Measurements from ENCODE around the gene VPS45.

VPS45 gene

GRCh38 chr1:150115121-150115520, 47.5 kb downstream of the VPS45 start:
- no peaks in the 10 kb centered on the region for H3K27me3 ChIP-seq (replicated peaks)
- no peak for TF ChIP-seq CTCF (IDR thresholded peaks at IDR 0.05; ENCODE audit: low read depth, low read length, missing control alignments)
- DNase-seq, result no peak
- H3K4me3 ChIP-seq (ENCODE audit: low read depth, low read length), result no peak overlapping the region
- no peaks in the 10 kb centered on the region for H3K36me3 ChIP-seq (replicated peaks)
- in situ Hi-C loops (cut with HindIII; ENCODE audit: low pct_ligation_motif_present, low sequenced_read_pairs), result no loop called here
- no peak overlapping the region for H3K27ac ChIP-seq

- in situ Hi-C loops (cut with HindIII; ENCODE audit: low pct_ligation_motif_present, low sequenced_read_pairs), result no loop called here
- no peak overlapping the region for H3K27ac ChIP-seq
- DNase-seq, result no peak
Observed at GRCh38 chr1:150118716-150119115, 51.1 kb downstream of the VPS45 start.

GRCh38 chr1:150121236-150121862, 53.8 kb downstream of the VPS45 start:
- in situ Hi-C loops (cut with HindIII; ENCODE audit: low pct_ligation_motif_present, low sequenced_read_pairs), result no loop called here
- H3K36me3 ChIP-seq (replicated peaks), result no peaks in the 10 kb centered on the region
- no peaks in the 10 kb centered on the region for H3K27me3 ChIP-seq (replicated peaks)
- no peak for TF ChIP-seq CTCF (IDR thresholded peaks at IDR 0.05; ENCODE audit: low read depth, low read length, missing control alignments)
- H3K27ac ChIP-seq, result peak overlapping the region; percentile 49
- DNase-seq, result no peak
- H3K4me3 ChIP-seq (ENCODE audit: low read depth, low read length), result no peak overlapping the region

More at GRCh38 chr1:150118716-150119115, 51.1 kb downstream of the VPS45 start:
- no peak overlapping the region for H3K4me3 ChIP-seq (ENCODE audit: low read depth, low read length)
- H3K36me3 ChIP-seq (replicated peaks), result no peaks in the 10 kb centered on the region
- no peaks in the 10 kb centered on the region for H3K27me3 ChIP-seq (replicated peaks)
- no peak for TF ChIP-seq CTCF (IDR thresholded peaks at IDR 0.05; ENCODE audit: low read depth, low read length, missing control alignments)

GRCh38 chr1:150126811-150127210, 59.2 kb downstream of the VPS45 start:
- in situ Hi-C loops (cut with HindIII; ENCODE audit: low pct_ligation_motif_present, low sequenced_read_pairs), result no loop called here
- no peak for DNase-seq
- H3K27me3 ChIP-seq (replicated peaks), result no peaks in the 10 kb centered on the region
- no peak for TF ChIP-seq CTCF (IDR thresholded peaks at IDR 0.05; ENCODE audit: low read depth, low read length, missing control alignments)
- H3K36me3 ChIP-seq (replicated peaks), result no peaks in the 10 kb centered on the region
- no peak overlapping the region for H3K27ac ChIP-seq
- H3K4me3 ChIP-seq (ENCODE audit: low read depth, low read length), result no peak overlapping the region

GRCh38 chr1:150127464-150127863, 59.9 kb downstream of the VPS45 start:
- in situ Hi-C loops (cut with HindIII; ENCODE audit: low pct_ligation_motif_present, low sequenced_read_pairs), result no loop called here

More at GRCh38 chr1:150127464-150127863, 59.9 kb downstream of the VPS45 start:
- H3K4me3 ChIP-seq (ENCODE audit: low read depth, low read length), result no peak overlapping the region
- H3K27me3 ChIP-seq (replicated peaks), result no peaks in the 10 kb centered on the region
- TF ChIP-seq CTCF (IDR thresholded peaks at IDR 0.05; ENCODE audit: low read depth, low read length, missing control alignments), result no peak
- no peaks in the 10 kb centered on the region for H3K36me3 ChIP-seq (replicated peaks)
- DNase-seq, result no peak
- H3K27ac ChIP-seq, result no peak overlapping the region

Measured in brain microvascular endothelial cell (primary cell).